SK-N-SH treated with all-trans-retinoic acid at 6 μM for 48 hours (cell line): ENCODE data around the gene CCL5.

Source experiments
- ARNTL ChIP-seq: fragments of 450-650 bp; formaldehyde crosslinking; IDR thresholded peaks from 2 replicates; pipeline ENCODE4 v1.5.0; 2020; ENCODE audit warnings: low read depth, mild to moderate bottlenecking, moderate library complexity, borderline replicate concordance
- CSRNP3 ChIP-seq: fragments of 250-450 bp; sonication (Bioruptor Pico); IDR thresholded peaks from 2 replicates; pipeline ENCODE4 v1.5.1; 2021; ENCODE audit warnings: mild to moderate bottlenecking, moderate library complexity
- ESRRG ChIP-seq: fragments of 250-450 bp; sonication (Bioruptor Pico); IDR thresholded peaks from 2 replicates; pipeline ENCODE4 v1.6.1; 2021; ENCODE audit warnings: mild to moderate bottlenecking
- GLIS3 ChIP-seq: fragments of 250-450 bp; sonication (Bioruptor Pico); IDR thresholded peaks from 2 replicates; pipeline ENCODE4 v1.5.0; 2020; ENCODE audit warnings: mild to moderate bottlenecking, moderate library complexity
- TSHZ2 ChIP-seq: fragments of 250-450 bp; sonication (Bioruptor Pico); IDR thresholded peaks from 2 replicates; pipeline ENCODE4 v1.5.0; 2020; ENCODE audit warnings: mild to moderate bottlenecking, moderate library complexity
- ZFP30 ChIP-seq: fragments of 450-650 bp; formaldehyde crosslinking; IDR thresholded peaks from 2 replicates; pipeline ENCODE4 v1.5.0; 2022; ENCODE audit warnings: mild to moderate bottlenecking, moderate library complexity
- ZNF70 ChIP-seq: fragments of 450-650 bp; formaldehyde crosslinking; IDR thresholded peaks from 2 replicates; pipeline ENCODE4 v1.5.0; 2020; ENCODE audit warnings: mild to moderate bottlenecking, moderate library complexity
- ZNF8 ChIP-seq: fragments of 450-650 bp; formaldehyde crosslinking; IDR thresholded peaks from 2 replicates; pipeline ENCODE4 v1.5.0; 2020; ENCODE audit warnings: mild to moderate bottlenecking, moderate library complexity

- no peak for TF ChIP-seq CSRNP3 (CRISPR knock-in tag)
- TF ChIP-seq ESRRG (CRISPR knock-in tag): no peak
- TF ChIP-seq ZNF8 (CRISPR knock-in tag): no peak
- no peak for TF ChIP-seq ARNTL (CRISPR knock-in tag)
- no peak for TF ChIP-seq ZNF70 (CRISPR knock-in tag)
- no peak for TF ChIP-seq ZFP30 (CRISPR knock-in tag)
- no peak for TF ChIP-seq GLIS3
- no peak for TF ChIP-seq TSHZ2 (CRISPR knock-in tag)
Measured at GRCh38 chr17:35856603-35857002, 23.6 kb downstream of the CCL5 start.
